IMR-90 (cell line): Measurements from ENCODE around the gene ZNF821. TPM values are rescaled to one million over a fixed set of nuclear protein-coding genes. Genes with fewer than 3 reads are reported as not detected.
A peak's percentile ranks its signal among the peaks of the same experiment; 100 is the strongest.

Source experiments
- ATAC-seq: fragments of 200-7000 bp; cut with Tn5 transposase; 2 replicates; pipeline ENCODE4 v1.9.1; 2020; ENCODE audit warnings: low read depth, mild to moderate bottlenecking, moderate library complexity
- BruUV-seq: library from RNA; stranded (reverse); fragments of 400-500 nt; replicated peaks from 2 replicates; lab custom pipeline; 2021; lab: Mats Ljungman, UMichigan
- CTCF ChIA-PET: fragments of 300-600 bp; formaldehyde crosslinking; extraction: SDS; loops from one replicate; lab custom pipeline; 2021; ENCODE audit warnings: antibody characterized with exemption; lab: Yijun Ruan, JAX
- POLR2A ChIA-PET: fragments of 300-600 bp; sonication (Branson Sonifier 250); formaldehyde crosslinking; loops from one replicate; lab custom pipeline; 2022; ENCODE audit warnings: antibody characterized with exemption; ENCODE audit not compliant: unreplicated experiment; lab: Charles Lee
- DNase-seq: peaks from one replicate; pipeline ENCODE4 v3.0.0; 2013
- H2AFZ ChIP-seq: replicated peaks from 2 replicates; pipeline ENCODE3; 2013; ENCODE audit warnings: low read length, mild to moderate bottlenecking; ENCODE audit not compliant: poor library complexity
- H2AK5ac ChIP-seq: 2 replicates; pipeline ENCODE4 v1.6.1; 2013; ENCODE audit warnings: low read depth, low read length, inconsistent platforms
- H2AK9ac ChIP-seq: replicated peaks from 2 replicates; pipeline ENCODE3; 2013; ENCODE audit warnings: mild to moderate bottlenecking, low read depth, low read length, moderate library complexity; ENCODE audit not compliant: poor library complexity
- H2BK120ac ChIP-seq: 2 replicates; pipeline ENCODE4 v1.6.1; 2013; ENCODE audit warnings: low read depth, low read length, inconsistent platforms
- H2BK15ac ChIP-seq: 3 replicates; pipeline ENCODE4 v1.6.1; 2013; ENCODE audit warnings: low read depth, low read length, inconsistent platforms
- H2BK20ac ChIP-seq: 2 replicates; pipeline ENCODE4 v1.6.1; 2013; ENCODE audit warnings: low read depth, mild to moderate bottlenecking, inconsistent platforms, low read length, moderate library complexity
- H2BK5ac ChIP-seq: 2 replicates; pipeline ENCODE4 v1.6.1; 2013; ENCODE audit warnings: mild to moderate bottlenecking, low read depth, low read length, inconsistent platforms; ENCODE audit not compliant: poor library complexity, severe bottlenecking
- H3K14ac ChIP-seq: replicated peaks from 2 replicates; pipeline ENCODE4 v1.6.1; 2013; ENCODE audit warnings: low read depth, low read length, inconsistent platforms
- H3K18ac ChIP-seq: 2 replicates; pipeline ENCODE4 v1.6.1; 2013; ENCODE audit warnings: low read depth, low read length, control low read depth
- H3K23ac ChIP-seq: 2 replicates; pipeline ENCODE4 v1.6.1; 2013; ENCODE audit warnings: low read depth, low read length, inconsistent platforms
- H3K27ac ChIP-seq: 2 replicates; pipeline ENCODE4 v1.5.1; 2013; ENCODE audit warnings: mild to moderate bottlenecking, control low read depth, low read length; ENCODE audit not compliant: insufficient read depth
- H3K27me3 ChIP-seq: 2 replicates; pipeline ENCODE4 v1.6.1; 2013; ENCODE audit warnings: low read length; ENCODE audit not compliant: control insufficient read depth, insufficient read depth
- H3K36me3 ChIP-seq: 2 replicates; pipeline ENCODE4 v1.6.1; 2013; ENCODE audit warnings: low read length, mixed read lengths; ENCODE audit not compliant: control insufficient read depth, insufficient read depth
- H3K4ac ChIP-seq: 2 replicates; pipeline ENCODE4 v1.6.1; 2013; ENCODE audit warnings: low read depth, low read length, inconsistent platforms
- H3K4me1 ChIP-seq: 2 replicates; pipeline ENCODE4 v1.6.1; 2013; ENCODE audit warnings: low read length, mixed read lengths; ENCODE audit not compliant: control insufficient read depth, insufficient read depth
- H3K4me2 ChIP-seq: 2 replicates; pipeline ENCODE4 v1.6.1; 2013; ENCODE audit warnings: low read depth, mild to moderate bottlenecking, control low read depth, low read length, moderate library complexity
- H3K4me3 ChIP-seq: 2 replicates; pipeline ENCODE4 v1.5.1; 2013; ENCODE audit warnings: low read depth, mild to moderate bottlenecking, control low read depth, low read length, moderate library complexity; ENCODE audit not compliant: insufficient read depth
- H3K56ac ChIP-seq: 2 replicates; pipeline ENCODE4 v1.6.1; 2013; ENCODE audit warnings: low read length, inconsistent platforms; ENCODE audit not compliant: insufficient read depth; ENCODE audit errors: extremely low read depth
- H3K79me1 ChIP-seq, 2 experiments: 2 replicates each; pipeline ENCODE4 v1.6.1; 2013; ENCODE audit warnings: low read length in 2 of 2, inconsistent platforms in 1 of 2, low read depth in 1 of 2
- H3K9ac ChIP-seq: 2 replicates; pipeline ENCODE4 v1.6.1; 2013; ENCODE audit warnings: low read depth, low read length, control low read depth
- H3K9me1 ChIP-seq: 2 replicates; pipeline ENCODE4 v1.6.1; 2013; ENCODE audit warnings: low read length, inconsistent platforms; ENCODE audit not compliant: insufficient read depth
- H3K9me3 ChIP-seq: 2 replicates; pipeline ENCODE4 v1.6.1; 2013; ENCODE audit warnings: low read length; ENCODE audit not compliant: control insufficient read depth, insufficient read depth
- H4K20me1 ChIP-seq: 2 replicates; pipeline ENCODE4 v1.6.1; 2013; ENCODE audit warnings: low read length, inconsistent platforms; ENCODE audit not compliant: insufficient read depth
- H4K5ac ChIP-seq: 2 replicates; pipeline ENCODE4 v1.6.1; 2013; ENCODE audit warnings: mild to moderate bottlenecking, low read depth, low read length, control low read depth
- H4K8ac ChIP-seq, 2 experiments: 2 replicates each; pipeline ENCODE4 v1.6.1; 2013; ENCODE audit warnings: low read depth in 2 of 2, low read length in 2 of 2, control low read depth in 1 of 2, inconsistent platforms in 1 of 2
- H4K91ac ChIP-seq: 2 replicates; pipeline ENCODE4 v1.6.1; 2013; ENCODE audit warnings: low read depth, low read length, inconsistent platforms; ENCODE audit not compliant: insufficient read depth
- CEBPB ChIP-seq: IDR thresholded peaks from 2 replicates; pipeline ENCODE4 v1.6.1; 2012; ENCODE audit warnings: low read depth, low read length, improper control_type of control experiment
- FOS ChIP-seq: fragments of 150-350 bp; IDR thresholded peaks from 2 replicates; pipeline ENCODE4 v1.6.1; 2016; ENCODE audit warnings: low read depth, low read length
- SMC3 ChIP-seq: fragments of 150-350 bp; IDR thresholded peaks from 2 replicates; pipeline ENCODE4 v1.6.1; 2016; ENCODE audit warnings: low read depth, mild to moderate bottlenecking, antibody characterized with exemption, low read length, moderate library complexity
- WGBS, 2 experiments: methylation state at CpG; one replicate each; pipeline versions ENCODE4 v1.1.5 to v1.1.7; 2013; ENCODE audit warnings: missing lambda C conversion rate in 2 of 2; ENCODE audit not compliant: insufficient read length in 1 of 2; ENCODE audit errors: extremely low coverage in 2 of 2; 5-methylcytosine and 5-hydroxymethylcytosine counted together
- dilution Hi-C: fragments of 300-500 bp; cut with HindIII; formaldehyde crosslinking; loops from one replicate; pipeline ENCODE4 v1.14.3; 2018; ENCODE audit warnings: low sequenced_read_pairs; ENCODE audit not compliant: unreplicated experiment
- in situ Hi-C: fragments of 300-500 bp; cut with MboI; formaldehyde crosslinking; loops from 3 replicates; pipeline ENCODE4 v1.14.3; 2019; ENCODE audit warnings: low sequenced_read_pairs, inconsistent platforms, mixed read lengths
- intact Hi-C: fragments of 100-400 bp; cut with micrococcal nuclease; formaldehyde crosslinking; loops from 2 replicates; pipeline ENCODE4 v1.10.0; 2022
- polyA plus RNA-seq, 3 experiments: library from polyadenylated mRNA; depleted of rRNA; stranded (reverse); fragments of >200 nt; gene quantifications; 2 replicates each; pipeline ENCODE4 v1.2.3, GENCODE V29; 2012; ENCODE audit warnings: low replicate concordance in 1 of 3
- total RNA-seq: library from RNA; depleted of rRNA; stranded (reverse); fragments of >200 nt; gene quantifications from 2 replicates; pipeline ENCODE4 v1.2.3, GENCODE V29; 2012

The ZNF821 gene
- total and polyA plus RNA-seq, 2 of the 4 experiments (the other 2 are of a cell fraction) = 5.9 to 6.0 TPM

- Histone ChIP-seq H3K18ac (no peak overlapping the region), H2BK120ac (no peak overlapping the region), H2AK5ac (no peak overlapping the region), H2AFZ (no peak overlapping the region), H3K14ac (no peak overlapping the region), H4K5ac (no peak overlapping the region), H3K56ac (no peak overlapping the region), H3K4me2 (no peak overlapping the region), H3K4me1 (peaks cover 2% of the 10 kb centered on the region), H3K9ac (no peak overlapping the region), H3K79me1 (peaks cover 0 to 25% of the 10 kb centered on the region in 2 experiments; a peak in 2 of 4 replicates), H2BK15ac (no peak overlapping the region), H2BK20ac (no peak overlapping the region), H3K9me1 (peaks cover 5% of the 10 kb centered on the region), H4K20me1 (peaks cover 81% of the 10 kb centered on the region), H4K8ac (no peak overlapping the region), H3K4me3 (no peak overlapping the region), H3K36me3 (peaks cover 2% of the 10 kb centered on the region; the same call in 1 of the 2 replicates), H2AK9ac (no peak overlapping the region), H2BK5ac (no peak overlapping the region), H4K91ac (no peak overlapping the region), H3K23ac (0 out of 2 replicates have a peak overlapping the region, but pooled peaks have one; percentile 60), H3K27ac (no peak overlapping the region), H3K4ac (no peak overlapping the region), H3K9me3 (no peaks in the 10 kb centered on the region), H3K27me3 (no peaks in the 10 kb centered on the region)
- intact Hi-C loops (loop anchor here (5.0 kb wide), 1 partner anchor 63 kb away; no protein-coding TSS in a partner anchor), dilution Hi-C loops (no loop called here), in situ Hi-C loops (no loop called here)
- WGBS, 2 experiments = 100% methylated on average over 1 of the region's 4 CpGs; no CpG with 5 or more reads in 1 of the 2 experiments
- DNase-seq (no peak), ATAC-seq (no peak)
- ChIA-PET POLR2A (interaction anchor here (0.8 kb wide), 1 partner anchor 92 kb away, joined by 3 read pairs; no protein-coding TSS in a partner anchor), CTCF (interaction anchor here (0.6 to 1.2 kb wide), 2 partner anchors 63 to 462 kb away, joined by 3 to 8 read pairs; no protein-coding TSS in a partner anchor)
- BruUV-seq = no TSS peak
- TF ChIP-seq CEBPB (no peak), SMC3 (no peak), FOS (no peak)
These were observed 15.2 kb upstream of the ZNF821 start for GRCh38 chr16:71899171-71899570.
